ENCODE measurements around the gene IRF2BP2. TPM values are rescaled to one million over a fixed set of nuclear protein-coding genes. Genes with fewer than 3 reads are reported as not detected.

Gene IRF2BP2
- total RNA-seq, 1 donor from 2014 or later = 170 TPM

GRCh38 chr1:234570329-234571120, 39.5 kb downstream of the IRF2BP2 start:
- no peaks in the 10 kb centered on the region for H3K27me3 Mint-ChIP-seq (ENCODE audit: unreplicated experiment)
- H3K36me3 Mint-ChIP-seq (ENCODE audit: unreplicated experiment) = no peaks in the 10 kb centered on the region
- peaks cover 2% of the 10 kb centered on the region for H3K4me1 Mint-ChIP-seq (ENCODE audit: unreplicated experiment)
- no peaks in the 10 kb centered on the region for H3K9me3 Mint-ChIP-seq (ENCODE audit: unreplicated experiment)
- DNase-seq (ENCODE audit: extremely low spot score, unreplicated experiment) = peak; percentile 57
- no peak for TF ChIP-seq CTCF (IDR thresholded peaks at IDR 0.05)
- H3K27ac Mint-ChIP-seq (ENCODE audit: unreplicated experiment) = no peak overlapping the region
- H3K4me3 Mint-ChIP-seq (ENCODE audit: unreplicated experiment) = no peak overlapping the region

GRCh38 chr1:234568345-234568744, 41.6 kb downstream of the IRF2BP2 start:
- no peaks in the 10 kb centered on the region for H3K36me3 Mint-ChIP-seq (ENCODE audit: unreplicated experiment)
- no peaks in the 10 kb centered on the region for H3K9me3 Mint-ChIP-seq (ENCODE audit: unreplicated experiment)
- H3K27ac Mint-ChIP-seq (ENCODE audit: unreplicated experiment) = no peak overlapping the region
- TF ChIP-seq CTCF (IDR thresholded peaks at IDR 0.05) = no peak
- no peak for DNase-seq (ENCODE audit: extremely low spot score, unreplicated experiment)
- H3K4me3 Mint-ChIP-seq (ENCODE audit: unreplicated experiment) = no peak overlapping the region
- H3K27me3 Mint-ChIP-seq (ENCODE audit: unreplicated experiment) = no peaks in the 10 kb centered on the region
- H3K4me1 Mint-ChIP-seq (ENCODE audit: unreplicated experiment) = peaks cover 10% of the 10 kb centered on the region

- Mint-ChIP-seq H3K27ac (ENCODE audit: unreplicated experiment) (no peak overlapping the region), H3K4me1 (ENCODE audit: unreplicated experiment) (peaks cover 13% of the 10 kb centered on the region), H3K36me3 (ENCODE audit: unreplicated experiment) (no peaks in the 10 kb centered on the region), H3K9me3 (ENCODE audit: unreplicated experiment) (no peaks in the 10 kb centered on the region), H3K27me3 (ENCODE audit: unreplicated experiment) (no peaks in the 10 kb centered on the region), H3K4me3 (ENCODE audit: unreplicated experiment) (no peak overlapping the region)
- TF ChIP-seq CTCF (IDR thresholded peaks at IDR 0.05) = no peak
- no peak for DNase-seq (ENCODE audit: extremely low spot score, unreplicated experiment)
These were observed 44.8 kb downstream of the IRF2BP2 start for GRCh38 chr1:234565132-234565531.

GRCh38 chr1:234564035-234565029, 45.6 kb downstream of the IRF2BP2 start:
- H3K4me3 Mint-ChIP-seq (ENCODE audit: unreplicated experiment) = no peak overlapping the region
- no peaks in the 10 kb centered on the region for H3K36me3 Mint-ChIP-seq (ENCODE audit: unreplicated experiment)
- no peaks in the 10 kb centered on the region for H3K9me3 Mint-ChIP-seq (ENCODE audit: unreplicated experiment)
- TF ChIP-seq CTCF (IDR thresholded peaks at IDR 0.05) = no peak
- DNase-seq (ENCODE audit: extremely low spot score, unreplicated experiment) = peak; percentile 54
- H3K27ac Mint-ChIP-seq (ENCODE audit: unreplicated experiment) = no peak overlapping the region
- H3K27me3 Mint-ChIP-seq (ENCODE audit: unreplicated experiment) = no peaks in the 10 kb centered on the region
- H3K4me1 Mint-ChIP-seq (ENCODE audit: unreplicated experiment) = peaks cover 13% of the 10 kb centered on the region

- peak; percentile 56 for DNase-seq (ENCODE audit: extremely low spot score, unreplicated experiment)
- H3K4me3 Mint-ChIP-seq (ENCODE audit: unreplicated experiment) = no peak overlapping the region
- TF ChIP-seq CTCF (IDR thresholded peaks at IDR 0.05) = no peak
- no peak overlapping the region for H3K27ac Mint-ChIP-seq (ENCODE audit: unreplicated experiment)
- H3K9me3 Mint-ChIP-seq (ENCODE audit: unreplicated experiment) = no peaks in the 10 kb centered on the region
- no peaks in the 10 kb centered on the region for H3K36me3 Mint-ChIP-seq (ENCODE audit: unreplicated experiment)
- H3K4me1 Mint-ChIP-seq (ENCODE audit: unreplicated experiment) = peaks cover 13% of the 10 kb centered on the region
- H3K27me3 Mint-ChIP-seq (ENCODE audit: unreplicated experiment) = no peaks in the 10 kb centered on the region
These were observed 47.6 kb downstream of the IRF2BP2 start for GRCh38 chr1:234562334-234562733.
